Measurements from ENCODE around the gene PNMA8B.
"Not testable (repeated sequence)": the region's sequence is repeated elsewhere in the genome, so short reads cannot be mapped to it uniquely, and the experiment has no call there.

Gene PNMA8B

DNA sequence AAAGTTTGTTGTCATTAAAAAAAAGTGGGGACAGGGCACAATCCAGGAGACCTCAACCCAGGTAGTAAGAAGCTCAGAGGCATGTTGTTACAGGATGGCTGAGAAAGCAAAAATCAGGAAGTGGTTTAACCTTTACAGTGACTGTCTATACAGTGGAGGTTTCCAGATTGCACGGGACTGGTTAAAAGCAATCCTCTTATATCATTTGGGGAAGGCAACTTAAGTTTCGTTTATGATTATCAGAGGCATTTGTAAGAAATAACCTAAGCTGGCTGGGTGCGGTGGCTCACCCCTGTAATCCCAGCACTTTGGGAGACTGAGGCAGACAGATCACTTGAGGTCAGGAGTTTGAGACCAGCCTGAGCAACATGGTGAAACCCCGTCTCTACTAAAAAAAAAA is 27.3 kb upstream of the PNMA8B start:
- not testable (repeated sequence) for H3K4me3 Mint-ChIP-seq; DNase-seq (ENCODE audit: low spot score in 2 of 2); H3K9me3 Mint-ChIP-seq; H3K27ac Mint-ChIP-seq; H3K36me3 Mint-ChIP-seq; H3K4me1 Mint-ChIP-seq; H3K27me3 Mint-ChIP-seq
- ATAC-seq (ENCODE audit: low read depth): peak; percentile 58

DNA sequence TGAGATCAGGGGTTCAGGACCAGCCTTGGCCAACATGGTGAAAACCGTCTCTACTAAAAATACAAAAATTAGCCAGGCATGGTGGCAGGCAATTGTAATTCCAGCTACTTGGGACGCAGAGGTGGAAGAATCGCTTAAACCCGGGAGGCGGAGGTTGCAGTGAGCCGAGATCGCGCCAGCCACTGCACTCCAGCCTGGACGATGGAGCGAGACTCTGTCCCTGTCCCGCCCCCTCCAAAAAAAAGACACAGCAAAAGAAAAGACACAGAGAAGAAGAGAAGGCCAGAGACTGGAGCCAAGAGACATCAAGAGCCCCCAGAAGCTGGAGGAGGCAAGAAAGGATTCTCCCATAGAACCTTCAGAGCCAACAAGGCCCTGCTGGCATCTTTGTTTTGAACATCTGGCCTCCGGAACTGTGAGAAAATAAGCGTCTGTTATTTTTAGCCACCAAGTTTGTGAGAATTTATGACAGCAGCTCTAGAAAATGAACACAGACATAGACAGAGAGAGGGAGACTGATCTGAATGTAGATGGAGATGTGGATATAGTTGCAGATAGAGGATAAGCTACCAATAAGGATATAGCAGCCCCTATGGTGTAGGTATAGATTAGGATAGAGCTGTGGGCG is 25.7 kb upstream of the PNMA8B start:
- Mint-ChIP-seq H3K36me3 (no peaks in the 10 kb centered on the region), H3K27me3 (no peaks in the 10 kb centered on the region), H3K9me3 (no peaks in the 10 kb centered on the region), H3K4me1 (peaks cover 5% of the 10 kb centered on the region), H3K27ac (no peak overlapping the region), H3K4me3 (no peak overlapping the region)
- ATAC-seq (ENCODE audit: low read depth) (no peak), DNase-seq (ENCODE audit: low spot score in 2 of 2) (no peak)

GRCh38 chr19:46520616-46521015 is 24.9 kb upstream of the PNMA8B start:
- ATAC-seq (ENCODE audit: low read depth): no peak
- Mint-ChIP-seq H3K27ac (no peak overlapping the region), H3K4me3 (no peak overlapping the region), H3K36me3 (no peaks in the 10 kb centered on the region), H3K27me3 (peaks cover 3% of the 10 kb centered on the region), H3K9me3 (no peaks in the 10 kb centered on the region), H3K4me1 (peaks cover 8% of the 10 kb centered on the region)
- DNase-seq (ENCODE audit: low spot score in 2 of 2): no peak

DNA sequence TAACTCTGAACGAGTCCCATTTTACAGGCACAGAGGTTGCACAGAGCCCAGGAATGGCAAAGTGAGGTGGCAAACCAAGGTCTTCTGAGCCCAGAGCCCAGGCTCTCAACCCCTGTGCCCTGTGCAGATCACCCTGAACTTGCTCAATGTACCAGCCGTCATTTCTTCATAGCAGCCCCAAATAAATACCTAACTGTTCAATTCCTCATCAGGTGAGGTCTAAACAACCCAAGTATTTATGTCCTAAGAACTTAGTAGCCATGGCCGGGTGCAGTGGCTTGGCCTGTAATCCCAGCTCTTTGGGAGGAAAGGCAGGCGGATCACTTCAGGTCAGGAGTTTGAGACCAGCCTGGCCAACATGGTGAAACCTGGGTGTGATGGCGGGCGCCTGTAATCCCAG is 21.8 kb upstream of the PNMA8B start:
- DNase-seq (ENCODE audit: low spot score in 2 of 2) (no peak), ATAC-seq (ENCODE audit: low read depth) (no peak)
- H3K27me3 Mint-ChIP-seq: peaks cover 13% of the 10 kb centered on the region
- peaks cover 6% of the 10 kb centered on the region for H3K4me1 Mint-ChIP-seq
- H3K27ac Mint-ChIP-seq: no peak overlapping the region
- no peak overlapping the region for H3K4me3 Mint-ChIP-seq
- H3K36me3 Mint-ChIP-seq: no peaks in the 10 kb centered on the region
- H3K9me3 Mint-ChIP-seq: no peaks in the 10 kb centered on the region

GRCh38 chr19:46515879-46516350 is 20.2 kb upstream of the PNMA8B start:
- ATAC-seq (ENCODE audit: low read depth): peak; percentile 46
- H3K4me3 Mint-ChIP-seq: no peak overlapping the region
- peaks cover 6% of the 10 kb centered on the region for H3K4me1 Mint-ChIP-seq

DNA sequence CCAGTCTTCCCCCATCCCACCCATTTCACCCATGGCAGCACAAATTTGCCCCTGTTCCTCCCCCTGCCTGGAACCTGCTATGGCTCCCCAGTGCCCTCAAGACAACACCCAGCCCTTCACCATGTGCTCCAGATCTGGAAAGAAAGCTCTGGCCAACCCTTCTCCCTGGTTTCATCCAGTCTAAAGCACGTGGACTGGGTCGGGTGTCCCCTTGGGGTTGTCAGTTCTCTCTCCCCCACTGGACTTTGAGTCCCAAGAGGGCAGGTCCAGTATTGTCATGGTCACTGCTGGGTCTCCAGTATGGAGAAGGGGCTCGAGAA is 19.6 kb upstream of the PNMA8B start:
- no peak for ATAC-seq (ENCODE audit: low read depth)
- Mint-ChIP-seq H3K9me3 (peaks cover 3% of the 10 kb centered on the region), H3K4me3 (no peak overlapping the region), H3K36me3 (no peaks in the 10 kb centered on the region), H3K27ac (no peak overlapping the region), H3K4me1 (peaks cover 6% of the 10 kb centered on the region), H3K27me3 (peaks cover 19% of the 10 kb centered on the region)
- DNase-seq (ENCODE audit: low spot score in 2 of 2): no peak

More at GRCh38 chr19:46515879-46516350, 20.2 kb upstream of the PNMA8B start:
- DNase-seq (ENCODE audit: low spot score in 2 of 2): no peak
- Mint-ChIP-seq H3K27ac (no peak overlapping the region), H3K36me3 (no peaks in the 10 kb centered on the region), H3K27me3 (peaks cover 18% of the 10 kb centered on the region), H3K9me3 (peaks cover 2% of the 10 kb centered on the region)

- no peak for ATAC-seq (ENCODE audit: low read depth)
- H3K27me3 Mint-ChIP-seq: peaks cover 19% of the 10 kb centered on the region
- H3K27ac Mint-ChIP-seq: no peak overlapping the region
Measured at GRCh38 chr19:46514589-46515289, 19.1 kb upstream of the PNMA8B start.

DNA sequence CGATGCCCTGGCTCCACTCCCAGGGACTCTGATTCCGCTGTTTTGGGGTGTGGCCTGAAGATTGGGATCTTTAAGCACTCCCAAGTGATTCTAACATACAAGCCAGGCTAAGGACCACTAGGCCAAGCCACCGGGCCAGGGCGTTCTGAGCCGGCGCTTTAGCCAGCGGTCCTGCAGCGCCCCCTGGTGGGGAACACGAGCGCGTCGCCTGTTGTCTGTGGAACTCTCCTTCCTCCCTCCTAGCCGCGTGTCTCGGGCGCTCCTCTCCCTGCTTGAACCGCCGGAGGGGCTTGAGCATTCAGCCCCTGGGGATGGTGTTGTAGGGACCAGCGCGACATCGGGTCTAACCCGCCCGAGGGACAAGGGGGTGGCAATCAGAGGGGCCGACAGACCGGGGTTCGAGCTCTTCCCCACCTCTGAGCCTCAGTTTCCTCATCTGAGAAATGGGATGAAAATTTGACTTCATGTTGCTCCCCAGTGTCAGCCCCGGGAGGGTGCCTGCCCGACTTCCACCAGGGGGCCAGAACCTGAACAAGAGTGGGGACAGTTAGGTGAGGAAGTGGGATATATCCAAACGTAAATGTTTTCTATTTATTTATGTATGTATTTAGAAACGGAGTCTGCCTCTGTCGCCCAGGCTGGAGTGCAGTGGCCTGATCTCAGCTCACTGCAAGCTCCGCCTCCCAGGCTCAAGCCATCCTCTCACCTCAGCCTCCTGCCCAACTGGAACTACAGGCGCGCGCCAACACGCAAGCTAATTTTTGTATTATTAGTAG is 18.0 kb upstream of the PNMA8B start:
- Mint-ChIP-seq H3K9me3 (peaks cover 3% of the 10 kb centered on the region), H3K4me3 (no peak overlapping the region), H3K36me3 (no peaks in the 10 kb centered on the region), H3K27me3 (peaks cover 22% of the 10 kb centered on the region), H3K27ac (no peak overlapping the region), H3K4me1 (peaks cover 6% of the 10 kb centered on the region)
- ATAC-seq (ENCODE audit: low read depth) (peak; percentile 67), DNase-seq (ENCODE audit: low spot score in 2 of 2) (peak; percentile 62 to 86)

More at GRCh38 chr19:46514589-46515289, 19.1 kb upstream of the PNMA8B start:
- Mint-ChIP-seq H3K4me3 (no peak overlapping the region), H3K4me1 (peaks cover 6% of the 10 kb centered on the region), H3K36me3 (no peaks in the 10 kb centered on the region), H3K9me3 (peaks cover 3% of the 10 kb centered on the region)
- no peak for DNase-seq (ENCODE audit: low spot score in 2 of 2)

DNA sequence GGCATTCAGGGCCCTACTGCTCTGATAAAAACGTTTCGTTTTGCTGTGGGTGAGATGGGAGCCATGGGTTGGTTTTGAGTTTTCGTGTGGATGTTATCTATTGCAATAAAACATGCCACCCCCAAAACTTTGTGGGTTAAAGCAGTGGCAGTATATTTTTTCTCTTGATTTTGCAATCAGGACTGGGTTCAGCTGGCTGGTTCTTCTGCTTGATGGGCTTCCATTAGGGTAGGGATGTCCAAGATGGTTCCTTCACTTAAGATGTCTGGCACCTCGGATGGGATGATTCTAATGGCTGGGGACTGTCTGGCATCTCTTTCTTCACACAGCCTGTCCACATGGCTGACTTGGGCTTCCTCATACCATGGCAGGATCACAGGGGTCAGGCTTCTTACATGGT is 15.6 kb upstream of the PNMA8B start:
- no peak for DNase-seq (ENCODE audit: low spot score in 2 of 2)
- no peak overlapping the region for H3K4me3 Mint-ChIP-seq
- H3K9me3 Mint-ChIP-seq: peaks cover 3% of the 10 kb centered on the region
- no peak overlapping the region for H3K27ac Mint-ChIP-seq
- no peaks in the 10 kb centered on the region for H3K36me3 Mint-ChIP-seq
- H3K4me1 Mint-ChIP-seq: peaks cover 6% of the 10 kb centered on the region
- peaks cover 26% of the 10 kb centered on the region for H3K27me3 Mint-ChIP-seq
- ATAC-seq (ENCODE audit: low read depth): no peak

GRCh38 chr19:46508206-46508605 is 12.5 kb upstream of the PNMA8B start:
- no peak overlapping the region for H3K27ac Mint-ChIP-seq
- peaks cover 3% of the 10 kb centered on the region for H3K9me3 Mint-ChIP-seq
- H3K36me3 Mint-ChIP-seq: no peaks in the 10 kb centered on the region
- no peak overlapping the region for H3K4me3 Mint-ChIP-seq
- peaks cover 3% of the 10 kb centered on the region for H3K4me1 Mint-ChIP-seq
- no peak for DNase-seq (ENCODE audit: low spot score in 2 of 2)
- no peak for ATAC-seq (ENCODE audit: low read depth)
- peaks cover 19% of the 10 kb centered on the region for H3K27me3 Mint-ChIP-seq

GRCh38 chr19:46503848-46504453 is 8.3 kb upstream of the PNMA8B start:
- Mint-ChIP-seq H3K27me3 (peaks cover 18% of the 10 kb centered on the region), H3K36me3 (no peaks in the 10 kb centered on the region), H3K27ac (no peak overlapping the region), H3K4me3 (no peak overlapping the region), H3K4me1 (peaks cover 4% of the 10 kb centered on the region), H3K9me3 (no peaks in the 10 kb centered on the region)
- DNase-seq (ENCODE audit: low spot score in 2 of 2) (no peak), ATAC-seq (ENCODE audit: low read depth) (no peak)

DNA sequence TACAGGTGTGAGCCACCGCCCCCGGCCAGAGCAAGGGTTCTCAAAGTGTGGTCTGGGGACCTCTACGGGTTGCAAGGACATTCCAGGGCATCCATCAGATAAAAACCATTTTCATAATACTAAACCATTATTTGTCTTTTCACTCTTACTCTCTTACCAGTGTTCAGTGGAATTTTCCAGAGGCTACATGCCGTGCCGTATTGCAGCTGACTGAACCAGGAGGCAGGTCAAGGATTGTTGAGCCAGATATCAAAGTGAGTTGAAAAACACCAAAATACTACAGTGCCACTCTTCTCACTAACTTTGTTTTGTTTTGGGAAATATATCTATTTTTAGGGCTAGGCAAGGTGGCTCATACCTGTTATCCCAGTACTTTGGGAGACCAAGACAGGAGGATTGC is 7.2 kb upstream of the PNMA8B start:
- no peaks in the 10 kb centered on the region for H3K36me3 Mint-ChIP-seq
- H3K27me3 Mint-ChIP-seq: peaks cover 18% of the 10 kb centered on the region
- H3K4me1 Mint-ChIP-seq: peaks cover 5% of the 10 kb centered on the region
- no peak for DNase-seq (ENCODE audit: low spot score in 2 of 2)
- H3K9me3 Mint-ChIP-seq: no peaks in the 10 kb centered on the region
- no peak for ATAC-seq (ENCODE audit: low read depth)
- H3K27ac Mint-ChIP-seq: no peak overlapping the region
- H3K4me3 Mint-ChIP-seq: no peak overlapping the region

- Mint-ChIP-seq H3K27me3 (peaks cover 14% of the 10 kb centered on the region), H3K9me3 (no peaks in the 10 kb centered on the region)
- no peak for ATAC-seq (ENCODE audit: low read depth)
Measured at GRCh38 chr19:46499692-46500091, 4.0 kb upstream of the PNMA8B start.

GRCh38 chr19:46497773-46498172 is 2.1 kb upstream of the PNMA8B start:
- Mint-ChIP-seq H3K4me1 (peaks cover 15% of the 10 kb centered on the region), H3K27me3 (peaks cover 25% of the 10 kb centered on the region), H3K27ac (no peak overlapping the region), H3K36me3 (no peaks in the 10 kb centered on the region), H3K9me3 (no peaks in the 10 kb centered on the region), H3K4me3 (no peak overlapping the region)
- ATAC-seq (ENCODE audit: low read depth) (no peak), DNase-seq (ENCODE audit: low spot score in 2 of 2) (no peak)

More at GRCh38 chr19:46499692-46500091, 4.0 kb upstream of the PNMA8B start:
- Mint-ChIP-seq H3K27ac (no peak overlapping the region), H3K4me3 (no peak overlapping the region), H3K36me3 (no peaks in the 10 kb centered on the region), H3K4me1 (peaks cover 5% of the 10 kb centered on the region)
- no peak for DNase-seq (ENCODE audit: low spot score in 2 of 2)

All from memory B cell (primary cell).